ENCODE measurements around the gene PACRG.

PACRG gene

DNA sequence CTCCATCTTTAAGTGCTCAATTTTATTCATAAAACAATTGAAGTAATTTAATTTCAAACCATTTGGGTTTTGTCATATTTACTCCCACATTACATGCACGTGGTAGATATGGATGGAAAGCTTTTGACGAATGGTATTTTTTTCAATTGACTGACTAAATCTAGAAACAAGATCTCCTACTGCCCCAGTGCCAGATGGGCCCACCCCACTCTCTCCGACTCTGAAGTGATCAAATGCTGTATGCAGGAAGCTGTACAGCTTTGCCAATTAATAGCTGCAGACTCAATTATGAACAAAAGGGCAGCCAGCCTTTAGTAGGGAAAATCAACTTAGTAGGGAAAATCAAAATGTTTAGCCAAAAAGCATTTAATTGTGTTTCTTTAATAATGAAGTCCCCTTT, 46.2 kb downstream of the PACRG start:
- DNase-seq = no peak
- TF ChIP-seq POLR2A (IDR thresholded peaks at IDR 0.05; ENCODE audit: low read length) (no peak), GATA1 (IDR thresholded peaks at IDR 0.05; ENCODE audit: low read depth, low read length) (no peak)

GRCh38 chr6:162777091-162777490, 49.3 kb downstream of the PACRG start:
- DNase-seq = no peak
- TF ChIP-seq GATA1 (IDR thresholded peaks at IDR 0.05; ENCODE audit: low read depth, low read length) = no peak
- TF ChIP-seq POLR2A (IDR thresholded peaks at IDR 0.05; ENCODE audit: low read length) = no peak

DNA sequence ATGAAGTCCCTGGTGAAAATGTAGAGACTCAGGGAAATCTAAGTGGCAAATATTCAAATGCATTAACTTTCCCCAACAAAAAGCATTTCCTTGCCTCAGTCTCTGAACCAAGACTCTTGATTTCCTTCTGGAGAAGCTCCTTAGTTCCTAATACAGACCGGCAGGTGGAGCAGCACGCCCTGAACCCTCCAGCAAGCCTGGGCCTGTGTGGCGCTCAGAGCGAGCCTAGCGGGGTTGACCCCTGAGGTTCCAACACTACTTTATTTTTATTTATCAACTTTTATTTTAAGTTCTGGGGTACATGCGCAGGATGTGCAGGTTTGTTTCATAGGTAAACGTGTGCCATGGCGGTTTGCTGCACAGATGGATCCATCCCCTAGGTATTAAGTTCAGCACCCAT, 50.8 kb downstream of the PACRG start:
- TF ChIP-seq POLR2A (IDR thresholded peaks at IDR 0.05; ENCODE audit: low read length) = no peak
- TF ChIP-seq GATA1 (IDR thresholded peaks at IDR 0.05; ENCODE audit: low read depth, low read length) = no peak
- no peak for DNase-seq

DNA sequence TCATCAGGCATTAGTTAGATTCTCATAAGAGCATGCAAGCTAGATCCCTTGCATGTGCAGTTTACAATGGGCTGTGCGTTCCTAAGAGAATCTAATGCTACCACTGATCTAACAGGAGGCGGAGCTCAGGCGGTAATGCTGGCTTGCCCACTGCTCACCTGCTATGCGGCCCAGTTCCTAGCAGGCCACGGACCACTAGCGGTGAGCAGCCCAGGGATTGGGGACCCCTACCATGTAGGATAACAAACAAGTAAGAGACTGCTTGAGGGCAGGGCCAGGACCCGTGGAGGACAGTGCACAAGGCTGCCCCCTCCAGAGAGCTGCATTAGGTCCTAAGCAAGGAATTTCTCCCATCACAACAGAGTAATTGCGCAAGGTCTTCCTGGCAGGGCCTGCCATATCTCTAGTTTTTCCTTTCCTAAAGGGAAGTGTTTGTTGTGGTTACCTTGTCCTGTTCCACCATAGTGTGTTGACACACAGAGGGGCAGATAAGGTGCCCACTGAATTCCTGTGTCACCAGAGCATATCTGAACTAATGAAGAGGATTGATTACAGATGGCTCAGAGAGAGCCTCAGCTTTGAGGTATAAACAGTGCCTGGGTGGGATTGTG, 58.0 kb downstream of the PACRG start:
- no peak for TF ChIP-seq GATA1 (IDR thresholded peaks at IDR 0.05; ENCODE audit: low read depth, low read length)
- no peak for TF ChIP-seq POLR2A (IDR thresholded peaks at IDR 0.05; ENCODE audit: low read length)

DNA sequence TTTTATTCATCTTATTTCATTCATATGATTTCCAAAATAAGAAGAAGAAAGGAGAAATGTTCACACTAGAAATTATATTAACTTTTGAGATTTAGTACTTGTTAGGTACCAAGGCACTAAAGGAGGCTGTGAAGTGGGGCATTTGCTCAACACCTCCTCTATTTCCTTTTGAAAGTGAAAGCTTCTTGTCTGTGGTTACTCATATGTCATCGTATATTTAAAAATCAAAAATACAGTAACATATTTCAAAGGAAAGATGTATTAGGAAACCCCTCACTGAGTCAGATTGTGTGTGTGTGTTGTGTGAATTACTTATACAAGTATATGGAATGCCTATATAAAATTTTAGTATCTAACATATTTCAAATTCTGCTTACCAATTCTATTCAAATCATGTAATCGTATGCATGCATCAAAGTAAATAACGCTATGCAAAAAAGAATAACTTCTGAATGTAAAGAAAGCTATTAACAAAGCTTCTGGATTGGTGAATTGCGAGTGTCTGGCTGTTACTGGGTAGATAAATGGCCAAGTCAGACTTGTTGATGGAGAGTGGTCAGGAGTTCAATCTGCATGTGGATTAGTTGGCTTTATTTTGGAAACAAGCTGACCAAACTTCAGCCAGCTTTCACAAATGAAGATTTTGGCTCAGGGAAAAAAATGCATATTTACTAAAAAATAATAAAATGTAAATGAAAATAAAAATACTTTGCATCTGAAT, 70.9 kb downstream of the PACRG start:
- no peak for DNase-seq
- TF ChIP-seq GATA1 (IDR thresholded peaks at IDR 0.05; ENCODE audit: low read depth, low read length) = no peak
- no peak for TF ChIP-seq POLR2A (IDR thresholded peaks at IDR 0.05; ENCODE audit: low read length)

More for the DNA sequence above, 58.0 kb downstream of the PACRG start:
- DNase-seq = no peak

DNA sequence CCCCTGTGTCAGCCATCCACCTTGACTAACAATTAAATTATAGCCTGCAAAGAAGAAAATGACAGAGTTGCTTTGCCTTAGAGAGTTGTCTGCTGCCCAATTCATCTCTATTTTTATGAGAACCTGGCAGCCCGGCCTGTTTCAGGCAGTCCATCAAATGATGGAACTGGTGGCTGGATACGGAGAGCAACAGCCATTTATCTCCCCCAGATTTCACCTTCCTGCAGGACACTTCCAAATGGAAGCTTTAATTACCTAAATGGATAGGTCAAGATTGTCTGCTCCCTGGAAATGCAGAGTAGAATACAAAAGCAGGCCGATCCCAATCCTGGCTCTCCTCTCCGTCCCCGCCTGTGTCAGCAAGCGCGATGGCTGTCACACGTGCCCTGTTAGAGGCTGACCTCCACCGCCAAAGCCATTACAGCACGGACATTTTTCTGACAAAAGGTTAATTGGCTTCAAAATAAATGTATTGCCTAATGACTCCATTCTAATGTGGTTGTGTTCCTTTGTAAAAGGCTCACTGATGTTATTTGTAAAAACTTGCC, 86.7 kb downstream of the PACRG start:
- no peak for DNase-seq
- no peak for TF ChIP-seq GATA1 (IDR thresholded peaks at IDR 0.05; ENCODE audit: low read depth, low read length)
- TF ChIP-seq POLR2A (IDR thresholded peaks at IDR 0.05; ENCODE audit: low read length) = no peak

- TF ChIP-seq GATA1 (IDR thresholded peaks at IDR 0.05; ENCODE audit: low read depth, low read length) = no peak
- no peak for TF ChIP-seq POLR2A (IDR thresholded peaks at IDR 0.05; ENCODE audit: low read length)
- DNase-seq = no peak
Measured at GRCh38 chr6:162817196-162817595, 89.4 kb downstream of the PACRG start.

DNA sequence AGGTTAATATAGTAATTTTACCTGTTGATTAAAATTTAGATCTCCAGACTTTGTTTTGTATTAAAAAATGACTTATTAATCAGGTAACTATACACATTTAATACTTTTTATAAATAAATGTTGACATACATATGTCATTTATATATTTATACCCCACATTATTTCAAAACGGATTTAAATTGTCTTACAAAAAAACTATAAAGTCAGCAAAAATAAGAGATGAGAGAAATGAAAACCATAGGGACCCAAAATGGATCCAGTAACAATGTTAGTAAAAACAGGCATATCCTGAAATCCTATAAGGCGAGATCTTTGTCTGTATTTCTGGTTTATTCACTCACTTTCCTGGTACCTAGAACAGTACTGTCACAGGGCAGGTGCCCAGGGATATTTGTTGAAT, 91.5 kb downstream of the PACRG start:
- no peak for DNase-seq
- TF ChIP-seq GATA1 (IDR thresholded peaks at IDR 0.05; ENCODE audit: low read depth, low read length) = no peak
- no peak for TF ChIP-seq POLR2A (IDR thresholded peaks at IDR 0.05; ENCODE audit: low read length)

DNA sequence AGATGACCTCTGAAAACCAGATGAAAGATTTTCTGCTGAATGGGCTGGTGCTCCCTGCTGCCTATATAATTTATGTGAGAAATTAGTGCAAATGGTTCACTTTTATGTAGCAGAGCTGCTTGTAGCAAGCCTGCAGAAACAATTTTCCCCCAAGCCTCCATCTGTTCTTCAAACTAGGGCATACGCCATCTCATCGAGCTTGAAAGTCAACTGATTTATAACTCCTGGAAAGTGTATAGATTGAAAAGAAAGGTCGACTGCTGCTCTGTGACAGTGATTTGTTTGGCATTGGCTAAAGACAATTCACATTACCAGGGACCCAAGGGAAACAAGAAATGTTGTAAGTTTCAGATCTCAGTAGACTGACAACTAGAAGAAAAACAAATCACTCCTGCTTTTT, 93.3 kb downstream of the PACRG start:
- DNase-seq = no peak
- TF ChIP-seq GATA1 (IDR thresholded peaks at IDR 0.05; ENCODE audit: low read depth, low read length) (no peak), POLR2A (IDR thresholded peaks at IDR 0.05; ENCODE audit: low read length) (no peak)

- no peak for DNase-seq
- TF ChIP-seq POLR2A (IDR thresholded peaks at IDR 0.05; ENCODE audit: low read length) (no peak), GATA1 (IDR thresholded peaks at IDR 0.05; ENCODE audit: low read depth, low read length) (no peak)
Measured at GRCh38 chr6:162825597-162825996, 97.8 kb downstream of the PACRG start.

GRCh38 chr6:162829013-162829742, 101.4 kb downstream of the PACRG start:
- TF ChIP-seq GATA1 (IDR thresholded peaks at IDR 0.05; ENCODE audit: low read depth, low read length) (no peak), POLR2A (IDR thresholded peaks at IDR 0.05; ENCODE audit: low read length) (no peak)
- DNase-seq = no peak

DNA sequence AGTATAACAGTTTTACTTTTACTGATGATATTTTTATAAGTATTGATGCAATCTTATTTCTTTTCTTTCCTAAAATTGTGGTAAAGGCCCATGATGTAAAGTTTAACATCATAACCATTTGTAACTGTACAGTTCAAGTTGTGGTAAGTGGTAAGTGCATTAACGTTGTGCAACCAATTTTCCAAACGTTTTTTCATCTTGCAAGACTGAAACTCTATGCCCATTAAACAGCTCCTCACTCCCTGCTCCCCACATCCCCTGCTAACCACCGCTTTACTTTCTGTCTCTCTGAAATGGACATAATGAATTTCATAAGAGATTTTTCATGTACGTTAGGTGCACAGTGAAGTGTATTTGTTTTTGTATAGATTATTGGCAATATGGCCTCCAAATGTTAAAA, 106.0 kb downstream of the PACRG start:
- no peak for DNase-seq
- TF ChIP-seq GATA1 (IDR thresholded peaks at IDR 0.05; ENCODE audit: low read depth, low read length) (no peak), POLR2A (IDR thresholded peaks at IDR 0.05; ENCODE audit: low read length) (no peak)

DNA sequence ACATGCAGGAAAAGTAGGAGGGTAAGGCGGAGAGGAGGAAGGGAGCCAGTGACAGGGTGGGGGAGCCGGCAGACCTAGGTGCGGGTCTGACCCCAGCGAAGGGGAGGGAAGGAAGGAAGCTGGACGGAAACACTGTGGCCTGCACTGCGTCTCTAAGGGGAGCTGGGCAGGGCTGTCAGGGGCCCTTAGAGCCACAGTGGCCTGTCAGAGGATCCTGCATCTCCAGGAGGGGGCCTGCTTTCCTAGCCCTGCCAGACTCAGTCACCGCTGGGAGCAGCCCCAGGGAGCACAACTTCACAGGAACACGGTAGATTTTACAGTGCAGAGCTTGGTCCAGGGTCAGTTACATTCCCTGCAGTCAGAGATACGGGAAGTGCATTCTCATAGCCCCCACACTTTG, 118.2 kb downstream of the PACRG start:
- no peak for TF ChIP-seq GATA1 (IDR thresholded peaks at IDR 0.05; ENCODE audit: low read depth, low read length)
- no peak for TF ChIP-seq POLR2A (IDR thresholded peaks at IDR 0.05; ENCODE audit: low read length)
- DNase-seq = no peak

DNA sequence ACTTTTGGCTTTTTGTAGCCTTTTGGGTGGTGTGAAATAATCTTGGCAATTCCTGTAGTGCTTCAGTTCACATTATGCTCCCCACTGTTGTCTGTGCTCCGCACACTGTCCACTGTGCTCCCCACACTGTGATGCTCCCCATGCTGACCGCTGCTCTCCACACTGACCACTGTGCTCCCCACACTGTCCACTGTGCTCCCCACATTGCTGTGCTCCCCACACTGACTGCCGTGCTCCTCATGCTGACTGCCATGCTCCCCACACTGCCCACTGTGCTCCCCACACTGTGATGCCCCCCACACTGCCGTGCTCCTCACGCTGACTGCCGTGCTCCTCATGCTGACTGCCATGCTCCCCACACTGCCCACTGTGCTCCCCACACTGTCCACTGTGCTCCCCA, 118.9 kb downstream of the PACRG start:
- DNase-seq = no peak
- TF ChIP-seq GATA1 (IDR thresholded peaks at IDR 0.05; ENCODE audit: low read depth, low read length) (no peak), POLR2A (IDR thresholded peaks at IDR 0.05; ENCODE audit: low read length) (no peak)
